GM18907 (cell line): ENCODE data around the gene NPHP4.

ENCODE experiments used
- ATAC-seq: cut with Tn5 transposase; IDR thresholded peaks from one replicate; pipeline ENCODE4 v1.9.1; 2021; ENCODE audit warnings: mild to moderate bottlenecking, moderate library complexity; ENCODE audit not compliant: unreplicated experiment

Gene NPHP4

GRCh38 chr1:6004412-6005123 is 12.3 kb upstream of the NPHP4 start:
- no peak for ATAC-seq

DNA sequence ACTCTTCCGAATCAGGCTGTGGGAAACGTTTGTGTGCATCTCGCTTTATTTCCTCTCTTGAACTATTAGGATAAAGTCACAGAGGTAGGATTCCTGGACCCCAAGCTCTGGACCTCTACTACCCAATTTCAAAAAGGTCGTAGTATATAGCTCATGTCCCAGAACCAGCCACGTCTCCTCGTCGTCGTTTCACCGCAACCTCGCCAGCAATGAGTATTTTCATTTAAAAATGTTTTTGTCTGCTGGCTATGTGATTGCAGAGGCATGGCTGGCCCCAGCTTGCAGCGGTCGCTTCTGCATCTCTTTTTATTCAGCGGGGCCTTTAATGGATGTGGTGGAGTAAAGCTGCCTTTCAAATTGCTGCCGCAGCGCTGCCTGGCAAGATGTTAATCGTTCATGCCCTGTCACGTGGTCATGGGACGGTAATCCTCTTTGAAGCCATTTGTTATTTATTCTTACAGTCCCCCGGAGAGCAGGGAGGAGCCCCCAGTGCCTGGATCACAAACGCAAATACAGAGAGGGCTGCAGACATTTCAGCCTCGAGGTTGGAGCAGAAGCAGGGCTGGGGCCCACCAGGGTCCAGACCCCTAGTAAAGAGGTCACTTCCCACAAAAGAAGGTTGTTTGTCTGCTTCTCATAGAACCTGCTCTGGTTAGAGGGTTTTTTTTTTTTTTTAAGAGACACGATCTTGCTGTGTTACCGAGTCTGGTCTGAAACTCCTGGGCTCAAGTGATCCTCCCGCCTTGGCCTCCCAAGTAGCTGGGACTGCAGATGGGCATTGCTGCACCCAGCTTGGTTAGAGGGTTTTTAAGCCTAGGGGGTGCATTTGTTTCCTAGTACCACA is 11.6 kb upstream of the NPHP4 start:
- ATAC-seq, result no peak

DNA sequence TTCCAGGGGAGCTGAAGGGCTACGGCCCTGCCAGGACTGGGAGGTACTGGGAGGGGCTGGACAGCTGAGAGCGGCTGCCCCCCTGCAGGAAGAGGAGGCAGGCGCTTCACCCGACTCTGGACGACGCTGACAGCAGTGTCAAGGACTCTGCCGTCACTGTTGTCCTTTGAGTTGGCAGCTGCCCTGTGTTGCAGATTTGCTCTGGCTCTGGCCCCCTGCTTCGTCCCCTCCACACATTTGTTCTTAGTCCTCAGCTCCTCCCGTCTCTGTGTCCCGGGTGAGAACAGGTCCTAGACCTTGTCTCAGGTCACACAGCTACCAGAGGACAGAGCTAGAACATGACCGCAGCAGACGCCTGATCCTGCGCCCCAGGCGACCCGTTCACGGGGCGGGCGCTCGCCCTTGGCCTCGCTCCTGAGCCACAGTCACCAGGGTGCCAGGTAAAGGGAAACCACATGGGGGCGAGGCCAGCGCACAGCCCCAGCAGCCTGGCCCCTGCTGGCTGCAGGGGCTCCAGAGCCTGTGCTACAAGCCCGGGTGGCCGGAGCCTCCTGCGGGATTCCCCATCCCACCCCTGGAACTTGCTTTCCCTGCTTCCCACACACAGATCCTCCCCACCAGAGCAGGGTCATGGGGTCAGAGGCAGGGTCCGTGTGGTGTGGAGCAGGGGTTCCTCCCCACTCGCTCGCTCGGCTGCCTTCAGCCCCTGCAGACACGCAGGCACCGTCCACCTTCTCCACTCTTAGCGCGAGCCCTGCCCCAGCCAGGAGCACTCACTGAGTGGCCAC is 10.7 kb upstream of the NPHP4 start:
- no peak for ATAC-seq

DNA sequence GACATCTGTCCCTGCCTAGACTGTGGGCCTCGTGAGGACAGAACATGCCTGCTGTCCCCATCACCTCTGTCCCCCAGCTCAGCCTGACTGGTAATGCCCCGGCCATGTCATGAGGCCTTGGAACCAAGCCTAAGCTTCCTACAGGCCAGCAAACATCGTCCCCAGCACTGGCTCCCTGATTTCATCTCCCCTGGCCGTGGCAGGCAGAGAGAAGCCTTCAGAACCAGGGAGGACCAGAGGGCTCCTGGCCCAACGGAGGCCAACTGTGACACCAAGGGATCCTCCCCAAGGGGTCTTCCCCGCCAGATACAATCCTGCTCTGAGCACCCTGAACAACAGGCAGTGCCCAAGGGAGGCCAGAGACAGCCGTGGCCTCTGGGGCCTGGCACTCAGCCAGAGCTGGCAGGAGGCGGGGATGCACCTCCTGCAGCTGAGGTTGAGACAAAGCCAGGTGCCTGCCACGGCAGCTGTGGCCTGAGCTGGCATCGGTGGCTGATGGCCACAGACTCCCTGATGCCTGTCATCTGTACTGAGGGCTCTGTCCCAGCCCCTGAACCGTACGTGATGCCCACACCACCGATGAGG is 9.9 kb upstream of the NPHP4 start:
- no peak for ATAC-seq

DNA sequence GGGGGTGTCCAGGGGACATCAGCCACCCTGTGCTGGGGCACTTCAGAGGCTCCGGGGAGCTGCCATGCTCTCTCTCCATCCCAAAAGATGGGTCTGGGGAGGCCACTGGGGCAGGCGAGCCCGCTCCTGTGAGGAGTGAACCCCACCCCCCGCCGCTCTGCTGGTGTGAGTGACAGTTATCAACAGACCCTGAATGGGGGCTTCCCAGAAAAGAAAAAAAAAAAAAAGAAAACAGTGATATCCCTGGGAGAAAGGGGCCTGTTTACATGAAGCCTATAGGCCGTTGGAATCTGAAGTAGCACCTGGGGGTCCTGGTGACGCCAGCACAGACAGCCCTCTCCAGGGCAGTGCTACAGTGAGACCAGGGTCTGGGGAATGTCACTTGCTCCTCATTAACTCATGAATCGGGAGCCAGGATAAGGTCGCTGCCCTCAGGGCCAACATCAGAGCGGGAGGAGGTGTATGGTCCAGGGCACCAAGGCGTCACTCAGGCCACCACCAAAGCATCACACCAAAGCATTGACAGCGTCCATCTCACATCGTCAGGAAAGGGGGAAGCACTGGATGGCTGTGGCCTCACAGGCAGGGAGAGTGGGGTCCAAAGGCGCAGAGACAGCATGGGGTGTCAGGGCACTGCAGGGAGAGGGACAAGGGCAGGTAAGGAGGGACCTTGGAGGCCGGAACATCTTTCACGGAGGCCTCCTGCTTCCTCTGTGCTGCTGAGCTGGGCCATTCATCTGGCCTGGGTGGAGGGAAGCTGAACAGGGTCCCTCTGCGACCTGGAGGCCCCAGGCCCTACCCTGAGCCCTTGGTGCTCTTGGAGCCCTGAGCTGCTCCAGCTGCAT is 8.4 kb upstream of the NPHP4 start:
- ATAC-seq, result no peak

DNA sequence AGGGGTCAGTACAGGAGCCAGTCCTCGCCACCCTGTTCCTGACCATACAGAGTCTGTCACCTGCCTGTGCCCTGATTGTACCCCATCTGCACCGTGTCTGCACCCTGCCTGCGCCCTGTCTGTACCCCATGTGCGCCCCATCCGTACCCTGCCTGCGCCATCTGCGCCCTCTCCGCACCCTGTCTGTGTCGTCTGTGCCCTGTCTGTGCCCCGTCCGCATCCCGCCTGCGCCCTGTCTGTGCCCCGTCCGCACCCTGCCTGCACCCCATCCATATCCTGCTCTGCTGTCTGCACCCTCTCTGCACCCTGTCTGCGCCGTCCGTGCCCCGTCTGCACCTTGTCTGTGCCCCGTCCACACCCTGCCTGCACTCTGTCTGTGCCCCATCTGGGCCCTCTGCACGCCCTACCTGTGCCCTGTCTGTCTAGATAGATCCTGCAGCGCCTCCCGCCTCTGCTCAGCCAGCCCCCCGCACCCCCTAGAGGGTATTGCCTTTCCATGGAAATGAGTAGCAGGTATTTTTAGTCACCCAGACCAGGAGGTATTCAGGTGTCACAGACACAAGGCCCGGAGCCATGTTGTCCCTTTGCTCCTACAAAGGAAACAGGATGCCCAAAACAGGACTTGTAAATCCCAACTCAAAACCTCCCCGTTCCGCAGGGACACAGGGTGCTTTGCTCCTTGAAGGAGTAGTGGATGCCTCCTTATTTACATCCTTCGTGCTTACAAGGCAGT is 7.7 kb upstream of the NPHP4 start:
- no peak for ATAC-seq

DNA sequence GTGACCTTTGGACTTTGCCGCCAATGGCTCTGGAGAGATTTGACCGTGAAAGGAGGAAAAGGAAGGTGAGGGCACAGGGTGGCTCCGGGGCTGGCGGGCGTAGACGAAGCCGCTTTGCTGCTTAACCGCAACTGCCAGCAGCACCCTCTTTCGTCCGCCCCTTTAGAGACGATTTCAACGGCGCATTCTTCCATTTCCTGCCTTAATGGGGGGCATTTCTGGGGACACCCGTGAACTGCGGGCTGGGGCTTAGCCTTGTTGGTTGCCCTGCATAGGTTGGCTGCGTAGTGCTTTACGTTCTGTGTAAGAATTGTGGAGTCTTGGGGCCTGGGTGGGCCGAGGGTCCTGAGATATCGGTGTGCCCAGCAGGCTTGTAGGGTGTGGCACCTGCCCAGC is 6.7 kb upstream of the NPHP4 start:
- no peak for ATAC-seq

DNA sequence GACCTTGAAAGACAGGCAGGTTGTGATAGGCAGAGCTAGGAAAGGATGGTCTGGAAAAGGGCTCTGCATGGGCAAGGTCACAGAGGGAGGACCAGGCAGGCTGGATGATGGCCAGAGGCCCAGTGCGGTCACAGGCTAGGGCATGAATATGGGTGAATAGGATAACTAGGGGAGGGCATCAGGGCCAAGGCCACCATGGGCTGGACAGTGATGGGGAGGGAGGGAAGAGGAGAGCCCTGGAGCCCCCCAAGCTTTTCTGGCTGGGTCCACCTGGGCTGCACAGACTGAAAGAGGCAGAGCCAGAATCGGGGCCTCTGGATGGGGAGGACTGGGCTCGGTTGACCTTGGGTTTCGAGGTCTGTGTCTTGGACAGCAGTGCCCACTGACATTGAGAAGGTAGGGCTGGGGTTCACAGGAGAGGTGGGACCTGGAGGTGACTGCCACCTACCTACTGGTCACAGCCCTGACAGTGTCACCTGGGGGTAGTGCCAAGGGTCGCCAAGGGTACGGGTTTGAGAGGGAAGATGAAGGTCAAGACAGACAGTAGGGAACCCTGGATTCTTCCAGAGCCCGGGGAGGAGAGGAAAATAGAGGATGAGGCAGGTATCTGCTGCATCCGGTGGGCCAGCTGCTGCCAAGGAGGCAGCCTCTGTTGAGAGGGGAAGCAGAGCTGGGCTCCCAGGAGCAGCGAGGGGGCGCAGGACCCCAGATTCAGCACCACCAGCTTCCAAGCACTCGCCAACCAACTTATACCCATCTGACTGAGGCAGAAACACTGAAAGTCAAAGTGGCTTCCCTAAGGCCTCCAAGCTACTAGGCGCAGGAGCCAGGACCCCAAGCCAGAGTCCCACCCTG is 6.1 kb upstream of the NPHP4 start:
- no peak for ATAC-seq

GRCh38 chr1:5997316-5997715 is 5.1 kb upstream of the NPHP4 start:
- no peak for ATAC-seq

DNA sequence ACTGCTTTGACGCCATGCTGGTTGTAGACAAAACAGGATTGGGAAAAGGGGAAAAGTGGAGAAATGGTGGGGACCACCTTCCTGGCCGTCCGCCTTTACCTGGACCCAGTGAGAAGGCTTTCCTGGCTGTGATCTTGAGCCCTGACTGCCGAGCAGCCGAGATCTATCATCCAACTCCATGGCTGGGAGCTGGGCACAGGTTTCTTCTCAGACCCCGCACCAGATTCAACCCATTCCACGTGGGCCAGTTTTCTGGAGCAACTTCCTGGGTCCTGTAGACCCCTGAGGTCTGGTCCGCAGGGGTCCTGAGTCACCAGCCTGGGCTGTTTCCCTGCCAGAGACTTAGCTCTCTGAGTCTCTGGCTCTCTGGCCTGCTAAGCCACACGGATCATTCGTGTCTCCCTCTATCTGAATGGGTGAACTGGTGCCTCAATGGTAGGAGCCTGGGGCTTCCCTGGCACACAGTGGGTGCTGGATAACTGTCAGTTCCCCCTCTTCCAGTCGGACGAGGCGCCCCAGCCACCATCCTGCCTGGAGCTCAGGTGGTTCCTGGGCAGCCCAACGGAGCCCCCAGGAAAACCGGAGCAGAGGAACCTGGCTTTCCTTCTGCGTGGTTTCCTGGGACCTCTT is 4.5 kb upstream of the NPHP4 start:
- ATAC-seq, result no peak

- no peak for ATAC-seq
These were observed 3.8 kb upstream of the NPHP4 start for GRCh38 chr1:5995871-5996630.

- no peak for ATAC-seq
These were observed 2.7 kb upstream of the NPHP4 start for GRCh38 chr1:5994713-5995621.

DNA sequence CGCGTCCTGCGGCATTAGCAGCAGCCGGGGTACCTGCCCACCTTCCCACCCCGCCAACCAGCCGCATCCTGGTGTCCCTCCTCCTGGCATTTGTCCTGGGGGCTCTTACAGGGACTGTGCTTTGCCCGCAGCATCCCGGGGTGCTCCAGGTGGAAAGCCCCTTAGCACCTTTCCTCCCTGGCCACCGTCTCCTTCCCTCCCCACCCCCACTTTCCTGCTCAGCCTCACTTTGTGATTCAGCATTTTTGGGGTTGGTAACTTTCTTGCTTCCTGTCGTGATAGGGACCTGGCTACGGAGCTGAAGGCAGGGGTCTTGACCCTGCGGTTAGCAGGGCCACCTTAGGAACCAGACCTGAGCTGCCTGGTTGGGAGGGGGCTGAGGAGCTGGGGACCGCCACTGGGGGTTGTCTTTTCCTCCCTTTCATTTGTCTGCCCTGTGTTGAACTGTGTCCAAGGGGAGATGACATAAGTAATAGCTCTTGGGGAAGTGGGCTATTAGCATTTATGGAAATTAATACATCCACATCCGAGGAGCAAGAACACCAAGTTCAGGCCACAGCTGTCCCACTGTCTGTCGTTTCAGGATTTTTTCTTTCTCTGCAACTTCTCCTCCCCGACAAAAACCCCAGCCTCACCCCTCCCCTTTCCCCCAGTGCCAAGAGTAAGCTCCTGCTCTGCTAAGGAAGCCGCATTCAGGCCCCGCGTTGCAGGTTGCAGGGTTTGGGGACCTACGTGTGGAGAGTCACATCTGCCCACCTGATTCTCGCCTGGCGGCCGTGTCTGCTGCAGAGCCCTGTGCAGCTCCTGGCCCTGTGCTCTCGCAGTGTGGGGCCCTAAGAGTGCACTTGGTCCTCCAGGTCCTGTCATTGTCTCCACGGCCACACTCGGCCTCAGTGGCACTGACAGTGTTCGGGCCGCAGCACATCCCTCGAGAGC is 1.6 kb upstream of the NPHP4 start:
- ATAC-seq, result no peak

- ATAC-seq, result peak; percentile 10
These were observed 760 bp upstream of the NPHP4 start for GRCh38 chr1:5992814-5993555.
